NK-92 (cell line): Measurements from ENCODE around the gene GABARAPL2.
A peak's percentile ranks its signal among the peaks of the same experiment; 100 is the strongest.

ENCODE experiments used
- DNase-seq: peaks from one replicate; lab custom pipeline; 2025; ENCODE audit not compliant: unreplicated experiment; lab: John Stamatoyannopoulos, UW

GABARAPL2 gene

GRCh38 chr16:75552951-75553350 lies 13.2 kb upstream of the GABARAPL2 start:
- no peak for DNase-seq

DNA sequence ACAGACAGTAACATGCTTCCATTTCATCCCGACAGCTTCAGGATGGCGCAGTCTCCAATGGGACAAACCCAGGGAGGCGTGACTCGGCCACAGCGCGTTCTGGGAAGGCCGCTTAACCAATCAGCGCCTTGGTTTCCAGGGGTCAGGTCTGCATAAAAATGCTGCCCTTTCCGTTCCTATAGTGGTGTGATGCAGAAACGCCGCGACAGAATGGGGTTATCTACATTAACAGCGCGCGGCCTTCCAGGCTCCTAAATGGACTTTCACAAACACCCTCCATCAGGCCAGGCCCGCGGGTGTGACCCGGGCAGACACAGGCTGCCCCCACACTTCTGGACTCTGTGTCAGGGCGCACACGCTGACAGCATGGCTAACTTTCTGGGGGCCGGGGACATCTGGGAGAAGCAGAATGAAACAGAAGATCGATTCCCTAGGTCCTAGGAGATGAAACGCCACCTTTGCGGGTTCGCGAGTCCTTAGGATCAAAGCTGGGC lies 10.9 kb upstream of the GABARAPL2 start:
- DNase-seq = no peak

GRCh38 chr16:75555707-75556430 lies 10.3 kb upstream of the GABARAPL2 start, which contains the start of gene TMEM231:
Gene TMEM231 (minus strand): TSS chr16:75556252. CDS start chr16:75556209, 43 bp downstream.
- peak; percentile 79 for DNase-seq

- no peak for DNase-seq
These were observed 9.7 kb upstream of the GABARAPL2 start for GRCh38 chr16:75556431-75556950.

DNA sequence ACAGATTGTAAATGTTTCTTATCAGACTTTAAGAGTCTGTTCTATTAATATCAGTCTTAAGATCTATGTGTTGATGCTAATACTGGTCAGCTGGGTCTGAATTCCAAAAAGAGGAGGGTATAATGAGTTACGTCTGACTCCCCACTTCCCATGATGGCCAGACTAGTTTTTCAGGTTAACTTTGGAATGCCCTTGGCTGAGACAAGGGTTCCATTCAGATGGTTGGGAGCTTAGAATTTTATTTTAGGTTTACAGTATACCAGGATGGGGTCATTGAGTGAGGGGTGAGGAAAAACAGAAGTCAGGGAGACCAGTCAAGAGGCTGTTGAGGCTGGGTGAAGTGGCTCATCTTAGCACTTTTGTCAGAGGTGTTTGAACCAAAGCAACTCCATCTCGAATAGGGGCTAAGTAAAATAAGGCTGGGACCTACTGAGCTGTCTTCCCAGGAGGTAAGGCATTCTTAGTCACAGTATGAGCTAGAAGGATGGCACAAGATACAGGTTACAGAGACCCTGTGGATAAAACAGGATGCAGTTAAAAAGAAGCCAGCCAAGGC lies 7.3 kb upstream of the GABARAPL2 start:
- no peak for DNase-seq

- no peak for DNase-seq
These were observed 6.4 kb upstream of the GABARAPL2 start for GRCh38 chr16:75559564-75560372.

DNA sequence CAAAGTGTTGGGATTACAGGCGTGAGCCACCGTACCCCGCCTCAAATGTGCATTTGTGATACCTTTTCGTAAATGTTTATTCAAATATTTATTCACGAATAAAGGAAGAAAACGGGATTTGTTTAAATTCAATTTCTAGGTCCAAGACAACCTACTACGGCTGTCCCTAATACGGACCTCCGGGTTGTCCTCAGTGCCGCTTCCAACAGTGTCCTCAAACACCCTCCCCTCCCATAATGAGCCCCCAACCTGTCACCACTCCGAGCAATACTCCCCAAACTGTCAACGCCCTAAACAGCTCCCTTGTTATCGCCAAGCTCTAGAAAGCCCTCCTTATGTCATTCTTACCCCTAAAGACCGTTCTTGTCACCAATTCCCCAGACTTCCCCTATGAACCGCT lies 539 bp upstream of the GABARAPL2 start:
- no peak for DNase-seq

DNA sequence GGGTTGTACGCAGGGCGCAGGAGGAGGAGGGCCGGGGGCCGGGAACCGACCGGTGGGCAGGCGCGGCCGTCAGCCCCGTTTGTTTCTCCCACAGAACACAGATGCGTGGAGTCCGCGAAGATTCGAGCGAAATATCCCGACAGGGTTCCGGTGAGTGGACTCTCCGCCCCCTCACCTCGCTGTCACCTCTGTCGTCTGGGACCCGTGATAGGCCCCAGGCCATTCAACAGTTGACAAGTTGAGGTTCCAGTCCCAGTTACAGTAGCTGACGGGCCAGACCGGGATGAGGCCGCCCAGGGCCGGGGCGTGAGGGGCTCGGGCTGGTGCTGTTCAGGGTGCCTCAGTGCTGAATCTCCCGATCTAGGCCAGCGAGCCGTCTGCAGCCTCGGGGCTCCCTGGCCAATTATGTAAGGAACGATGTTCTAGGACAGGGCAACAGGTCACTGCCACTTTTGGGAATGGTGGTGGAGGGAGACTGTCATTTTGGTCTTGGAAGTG lies 628 bp downstream of the GABARAPL2 start:
- no peak for DNase-seq

GRCh38 chr16:75567911-75568310 lies 1.7 kb downstream of the GABARAPL2 start:
- DNase-seq = no peak

DNA sequence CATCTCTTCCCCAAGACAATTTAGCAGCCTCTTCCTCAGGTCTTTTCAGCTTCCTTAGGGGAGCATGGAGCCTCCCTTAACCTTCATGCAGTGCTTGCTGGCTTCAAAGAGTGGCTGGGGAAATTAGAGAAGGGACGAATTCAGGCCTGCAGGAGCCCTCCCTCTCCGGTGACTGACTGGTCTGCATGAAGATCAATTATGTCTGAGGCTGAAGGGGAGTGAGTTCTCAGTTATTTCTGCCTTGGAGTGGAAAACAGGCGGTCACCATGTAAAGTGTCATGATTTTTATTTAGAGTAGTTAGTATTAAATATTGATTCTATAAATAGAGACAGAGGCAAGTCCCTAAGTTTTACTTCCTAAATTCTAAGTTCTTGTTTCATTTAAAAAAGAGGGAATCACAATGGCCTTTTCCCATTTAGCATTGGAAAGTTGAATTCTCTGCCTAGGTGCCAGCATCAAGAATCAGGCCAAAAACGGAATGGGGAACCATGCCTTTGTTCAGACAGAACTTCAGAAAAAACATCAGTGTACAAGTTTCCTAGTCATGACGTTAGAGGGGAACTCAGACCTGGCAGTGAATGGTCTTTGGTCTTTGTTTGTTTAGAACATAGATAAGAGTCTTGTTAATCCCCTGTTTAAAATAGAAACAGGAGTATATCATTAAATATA lies 4.4 kb downstream of the GABARAPL2 start:
- no peak for DNase-seq

- DNase-seq = no peak
These were observed 6.8 kb downstream of the GABARAPL2 start for GRCh38 chr16:75572864-75573542.

- DNase-seq = no peak
These were observed 7.8 kb downstream of the GABARAPL2 start for GRCh38 chr16:75573955-75574354.

GRCh38 chr16:75575958-75576357 lies 9.8 kb downstream of the GABARAPL2 start:
- DNase-seq = no peak

GRCh38 chr16:75576384-75576811 lies 10.2 kb downstream of the GABARAPL2 start:
- DNase-seq = no peak

DNA sequence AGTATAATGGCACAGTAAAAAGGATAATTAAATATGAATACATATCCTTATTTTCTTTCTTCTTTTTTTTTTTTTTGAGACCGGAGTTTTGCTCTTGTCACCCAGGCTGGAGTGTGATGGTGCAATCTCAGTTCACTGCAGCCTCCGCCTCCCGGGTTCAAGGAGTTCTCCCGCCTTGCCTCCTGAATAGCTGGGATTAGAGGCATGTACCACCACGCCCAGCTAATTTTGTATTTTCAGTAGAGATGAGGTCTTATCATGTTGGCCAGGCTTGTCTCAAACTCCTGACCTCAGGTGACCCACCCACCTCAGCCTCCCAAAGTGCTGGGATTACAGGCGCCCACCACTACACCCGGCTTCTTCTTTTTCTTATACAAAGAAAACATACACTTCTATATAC lies 12.0 kb downstream of the GABARAPL2 start:
- no peak for DNase-seq

DNA sequence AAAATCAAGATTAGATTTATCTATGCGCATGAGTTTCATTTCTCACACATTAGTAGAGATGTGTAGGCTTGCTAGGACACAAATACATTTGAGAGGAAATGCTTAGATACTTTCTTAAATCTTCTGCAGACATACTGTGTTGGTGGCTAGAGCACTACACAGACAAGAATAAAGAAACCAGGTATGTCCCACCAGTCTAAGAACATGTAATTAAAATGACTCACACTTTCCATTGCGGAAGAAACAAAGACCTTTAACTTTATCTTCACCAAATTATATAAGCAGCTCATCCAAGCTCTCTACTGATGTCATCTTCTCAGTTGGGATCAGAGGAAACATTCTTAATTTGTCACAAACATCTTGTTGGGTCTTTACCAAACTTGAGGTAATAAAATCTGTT lies 12.5 kb downstream of the GABARAPL2 start:
- DNase-seq = no peak

DNA sequence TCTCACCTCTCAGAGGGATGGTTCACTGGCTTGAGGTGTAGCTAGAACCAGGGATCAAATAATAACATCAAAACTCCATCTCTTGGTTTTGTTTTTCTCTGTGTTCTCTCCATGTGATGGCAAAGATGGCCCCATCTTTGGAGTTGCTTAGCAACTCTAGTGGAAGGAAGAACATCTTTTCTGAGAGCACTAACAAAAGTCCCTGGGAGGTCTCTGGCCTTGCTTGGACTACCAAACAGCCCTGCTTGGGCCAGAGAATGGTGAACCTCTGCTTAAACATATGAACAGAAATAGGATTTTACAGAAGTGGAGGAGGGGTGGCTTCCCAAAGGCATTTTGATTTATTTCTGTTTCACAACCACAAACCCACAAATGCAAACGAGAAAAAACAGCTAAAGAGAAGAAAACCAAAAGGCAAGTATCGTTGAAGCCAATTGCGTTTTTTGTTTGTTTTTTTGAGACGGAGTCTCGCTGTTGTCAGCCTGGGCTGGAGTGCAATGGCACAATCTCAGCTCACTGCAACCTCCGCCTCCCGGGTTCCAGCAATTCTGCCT lies 13.2 kb downstream of the GABARAPL2 start:
- no peak for DNase-seq

DNA sequence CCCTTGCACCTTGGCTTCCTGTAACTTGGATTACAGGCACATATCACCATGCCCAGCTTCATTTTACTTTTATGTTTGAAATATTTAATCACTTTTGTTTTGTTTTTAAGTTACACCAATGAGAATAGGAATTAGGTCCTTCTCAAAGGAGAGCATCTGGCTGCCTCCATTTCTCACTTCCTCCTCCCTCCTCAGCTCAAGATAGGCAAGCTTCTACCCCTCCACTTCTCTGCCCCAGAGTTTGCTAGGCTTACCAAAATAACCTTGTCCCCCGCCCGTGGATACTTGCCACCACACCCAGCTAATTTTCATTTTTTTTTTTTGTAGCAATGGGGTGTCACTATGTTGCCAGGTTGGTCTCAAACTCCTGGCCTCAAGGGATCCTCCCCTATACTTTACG lies 17.9 kb downstream of the GABARAPL2 start:
- DNase-seq = no peak

DNA sequence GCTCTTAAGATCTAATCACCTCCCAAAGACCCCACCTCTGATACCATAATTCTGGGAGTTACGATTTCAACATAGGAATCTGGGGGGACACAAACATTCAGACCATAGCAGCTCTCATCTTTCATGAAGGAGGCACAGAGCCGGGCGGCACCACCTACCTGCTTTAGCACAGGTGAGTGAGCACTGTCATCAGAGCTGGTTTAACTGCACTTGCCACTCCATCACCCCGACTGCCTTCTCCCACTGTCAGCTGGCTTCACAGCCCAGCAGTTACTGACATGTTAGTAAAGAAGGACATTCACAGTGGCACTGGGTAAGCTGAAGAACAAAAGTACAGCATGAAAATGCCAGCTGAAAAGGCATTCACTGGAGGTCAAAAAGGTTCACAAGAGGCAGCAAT lies 22.5 kb downstream of the GABARAPL2 start:
- no peak for DNase-seq

DNA sequence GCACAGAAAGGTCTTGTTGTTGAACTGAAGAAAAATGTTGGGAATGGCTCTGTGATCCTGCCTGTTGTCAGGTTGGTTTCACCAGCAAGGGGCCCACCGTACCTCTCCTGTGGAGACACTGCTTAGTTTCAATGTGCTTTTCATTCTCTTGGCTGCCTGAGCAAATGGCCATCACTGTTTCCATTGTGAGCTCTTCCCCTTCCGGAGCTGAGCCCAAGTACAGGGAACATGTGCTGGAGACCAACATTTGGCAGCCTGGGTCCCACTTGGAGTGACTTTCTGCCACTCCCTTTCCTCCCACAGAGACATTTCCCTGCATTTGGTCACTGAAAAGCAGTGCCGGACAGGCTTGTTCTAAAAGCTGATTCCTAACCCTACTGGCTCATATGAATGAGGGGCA lies 23.1 kb downstream of the GABARAPL2 start:
- DNase-seq = no peak
